Stimulated activated CD8-positive, alpha-beta memory T cell treated with anti-CD3 and anti-CD28 coated beads, Interleukin-4, amount 100 ng/mL, for 4 hours (primary cell): ENCODE results near the gene DNASE1L2.

Experiments
- DNase-seq, 2 donors: peaks; one replicate each; pipeline ENCODE4 v3.0.0-alpha.2; 2020; ENCODE audit warnings: low read depth in 2 of 2, low spot score in 1 of 2

Gene DNASE1L2, protein sequence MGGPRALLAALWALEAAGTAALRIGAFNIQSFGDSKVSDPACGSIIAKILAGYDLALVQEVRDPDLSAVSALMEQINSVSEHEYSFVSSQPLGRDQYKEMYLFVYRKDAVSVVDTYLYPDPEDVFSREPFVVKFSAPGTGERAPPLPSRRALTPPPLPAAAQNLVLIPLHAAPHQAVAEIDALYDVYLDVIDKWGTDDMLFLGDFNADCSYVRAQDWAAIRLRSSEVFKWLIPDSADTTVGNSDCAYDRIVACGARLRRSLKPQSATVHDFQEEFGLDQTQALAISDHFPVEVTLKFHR

DNA sequence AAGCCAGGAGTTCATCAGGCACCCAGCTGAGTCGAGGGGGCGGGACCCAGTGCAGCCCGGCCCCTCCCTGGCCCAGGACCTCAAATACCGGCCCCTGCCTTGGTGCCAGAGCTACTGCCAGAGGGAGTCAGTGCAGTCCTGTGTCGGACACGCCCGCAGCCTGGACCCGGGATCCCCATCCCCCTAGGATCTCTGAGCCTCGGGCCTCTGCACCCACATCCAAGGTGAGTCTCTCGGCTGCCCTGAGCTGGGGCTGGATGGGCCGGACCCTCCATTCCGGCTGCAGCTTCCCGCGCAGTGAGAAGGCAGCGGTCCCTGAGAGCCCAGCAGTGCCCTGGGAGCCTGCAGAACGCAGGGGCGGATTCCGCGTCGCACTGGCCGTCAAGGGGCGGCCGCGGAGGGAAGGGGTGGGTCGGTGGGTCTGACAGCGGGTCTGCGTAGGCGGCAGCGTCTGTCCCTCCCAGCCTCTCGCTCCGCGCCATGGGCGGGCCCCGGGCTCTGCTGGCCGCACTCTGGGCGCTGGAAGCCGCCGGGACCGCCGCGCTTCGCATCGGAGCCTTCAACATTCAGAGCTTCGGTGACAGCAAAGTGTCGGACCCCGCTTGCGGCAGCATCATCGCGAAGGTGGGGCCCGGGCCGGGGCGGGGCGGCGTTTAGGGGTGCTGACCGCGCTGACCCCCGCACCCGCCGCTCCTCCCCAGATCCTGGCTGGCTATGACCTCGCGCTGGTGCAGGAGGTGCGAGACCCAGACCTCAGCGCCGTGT, at the start of gene DNASE1L2:
DNASE1L2 (plus strand) TSS at position 108 of the 765 bp plus-strand sequence; CDS start at position 481, 373 bp downstream.
- no peak for DNase-seq

DNA sequence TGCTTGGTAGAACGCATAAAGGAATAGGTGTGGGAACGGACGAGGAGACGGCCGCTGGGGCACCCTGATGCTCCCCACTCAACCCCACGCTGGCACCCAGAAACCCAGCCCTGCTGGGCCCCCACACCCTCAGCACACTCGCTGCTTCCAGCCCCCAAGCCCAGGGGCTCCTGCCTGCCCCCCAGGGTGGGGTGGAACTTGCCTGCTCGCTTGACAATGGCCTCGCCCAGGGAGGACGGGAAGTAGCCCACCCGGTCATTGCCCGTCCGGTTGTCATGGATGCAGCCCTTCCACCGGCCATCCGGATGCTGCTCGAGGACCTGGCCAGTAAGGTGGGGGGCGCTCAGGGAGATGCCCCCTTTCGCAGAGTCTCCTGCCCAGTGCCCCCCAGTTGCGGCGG, 49.7 kb upstream of the DNASE1L2 start:
- no peak for DNase-seq

DNA sequence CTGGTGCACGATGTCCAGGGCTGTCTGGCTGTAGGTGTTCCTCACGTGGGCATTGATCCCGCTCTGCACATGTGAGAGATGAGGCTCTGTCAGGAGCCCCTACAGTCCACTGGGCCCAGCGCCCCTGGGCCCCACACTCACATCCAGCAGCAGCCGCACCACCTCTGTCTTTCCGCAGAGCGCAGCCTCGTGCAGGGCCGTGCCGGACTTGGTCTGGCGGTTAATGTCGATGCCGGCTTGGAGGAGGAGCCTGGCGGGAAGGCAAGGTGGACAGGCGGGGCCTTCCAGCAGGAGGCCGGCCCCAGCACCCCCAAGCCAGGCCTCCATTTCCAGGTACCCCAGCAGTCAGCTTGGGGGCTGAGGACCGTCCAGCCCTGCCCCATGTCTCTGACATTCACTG, 49.0 kb upstream of the DNASE1L2 start:
- DNase-seq: no peak

DNA sequence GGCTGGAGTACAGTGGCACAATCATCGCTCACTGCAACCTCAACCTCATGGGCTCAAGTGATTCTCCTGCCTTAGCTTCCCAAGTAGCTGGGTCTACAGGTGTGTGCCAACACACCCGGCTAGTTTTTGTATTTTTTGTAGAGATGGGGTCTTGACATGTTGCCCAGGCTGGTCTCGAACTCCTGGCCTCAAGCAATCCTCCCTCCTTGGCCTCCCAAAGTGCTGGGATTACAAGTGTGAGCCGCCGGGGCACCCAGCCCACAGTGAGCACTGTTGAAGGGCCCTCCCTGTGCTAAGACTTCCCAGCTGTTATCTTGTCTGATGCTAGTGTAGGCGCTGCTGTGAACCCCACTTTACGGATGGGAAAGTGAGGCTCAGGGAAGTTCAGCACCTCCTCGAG, 47.8 kb upstream of the DNASE1L2 start:
- DNase-seq: no peak

DNA sequence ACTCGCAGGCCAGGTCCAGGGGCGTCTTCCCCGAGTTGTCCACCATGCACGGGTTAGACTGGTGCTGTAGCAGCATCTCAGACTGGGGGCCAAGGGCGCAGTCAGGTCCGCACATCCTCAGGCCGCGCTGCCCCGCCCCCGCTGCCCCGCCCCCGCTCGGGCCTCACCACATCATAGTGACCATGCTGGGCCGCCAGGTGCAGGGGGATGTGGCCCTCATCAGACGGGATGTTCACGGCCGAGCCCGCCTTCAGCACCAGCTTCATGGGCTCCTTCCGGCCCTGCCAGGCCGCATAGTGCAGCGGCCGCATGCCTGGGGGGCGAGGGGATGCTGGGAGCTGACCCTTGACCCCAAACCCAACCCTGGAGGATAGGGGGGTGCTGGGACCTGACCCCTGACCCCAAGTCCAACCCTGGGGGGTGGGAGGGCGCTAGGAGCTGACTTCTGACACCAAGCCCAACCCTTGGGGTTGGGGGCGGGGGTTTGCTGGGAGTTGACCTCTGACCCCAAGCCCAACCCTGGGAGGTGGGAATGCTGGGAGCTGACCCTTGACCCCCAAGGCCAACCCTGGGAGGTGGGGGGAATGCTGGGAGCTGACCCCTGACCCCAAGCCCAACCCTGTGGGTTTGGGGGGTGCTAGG, 46.9 kb upstream of the DNASE1L2 start:
- DNase-seq: no peak

DNA sequence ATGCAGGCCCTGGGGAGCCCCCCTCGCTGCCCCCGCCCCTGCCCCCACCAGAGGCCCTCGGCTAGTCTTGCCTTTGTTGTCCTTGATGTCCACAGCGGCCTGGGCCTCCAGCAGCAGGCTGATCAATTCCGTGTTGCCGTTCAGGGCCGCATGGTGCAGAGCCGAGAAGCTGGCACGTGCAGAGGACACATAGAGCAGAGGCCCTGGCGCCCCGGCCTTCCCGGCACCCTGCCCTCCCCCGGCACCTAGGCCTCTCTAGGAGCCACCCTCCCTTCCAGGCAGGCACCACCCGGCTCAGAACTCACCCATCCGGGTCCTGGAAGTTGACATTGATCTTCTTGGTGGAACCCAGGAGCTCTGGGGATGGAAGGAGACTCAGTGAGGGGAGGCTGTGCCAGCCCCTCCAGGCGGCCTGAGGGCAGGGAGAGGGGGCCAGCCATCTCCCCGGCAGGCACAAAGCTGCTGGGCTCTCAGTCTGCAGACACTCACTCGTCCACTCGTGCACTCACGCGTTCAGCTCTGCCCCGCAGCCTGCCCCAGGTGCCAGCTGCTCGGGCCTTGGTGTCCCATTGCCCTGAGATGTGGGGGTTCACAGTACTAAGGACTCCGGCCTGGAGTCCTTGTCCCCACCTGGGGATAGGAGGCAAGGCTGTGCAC, 46.1 kb upstream of the DNASE1L2 start:
- DNase-seq: no peak

DNA sequence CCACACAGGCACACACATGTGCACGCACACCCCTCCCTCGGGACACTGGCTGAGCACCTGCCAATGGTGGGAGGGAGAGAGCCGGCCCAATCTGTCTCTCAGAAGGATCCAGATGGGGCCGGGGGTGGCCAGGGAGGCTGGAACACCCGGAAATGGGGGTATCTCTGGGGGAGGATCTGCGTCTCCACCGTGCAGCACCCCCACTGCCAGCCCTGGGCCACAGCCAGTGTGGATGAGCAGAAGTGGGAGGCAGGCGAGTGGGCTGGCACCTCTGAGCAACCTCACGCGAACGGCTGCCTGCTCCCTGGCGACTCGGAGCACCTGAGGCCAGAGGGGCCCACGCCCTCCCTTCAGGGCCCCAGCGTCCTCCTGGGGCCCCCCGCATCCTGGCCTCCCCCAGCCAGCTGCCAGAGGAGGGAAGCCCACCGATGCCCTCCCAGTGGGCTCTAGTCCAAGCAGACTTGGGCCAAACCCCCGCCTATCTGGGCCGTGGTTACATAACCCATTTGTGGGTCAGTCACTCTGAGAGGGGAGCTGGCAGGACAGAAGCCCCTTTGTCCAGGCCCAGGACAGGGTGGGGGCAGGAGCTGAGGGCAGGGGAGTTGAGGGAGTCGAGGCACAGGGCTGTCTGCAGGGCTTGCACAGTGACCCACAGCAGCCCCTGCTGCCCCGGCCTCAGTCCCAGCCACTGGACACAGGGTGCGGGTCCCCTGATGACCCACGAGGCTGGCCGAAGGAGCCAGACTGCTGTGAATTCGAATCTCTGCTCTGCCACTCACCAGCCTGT, 45.4 kb upstream of the DNASE1L2 start:
- DNase-seq: no peak

DNA sequence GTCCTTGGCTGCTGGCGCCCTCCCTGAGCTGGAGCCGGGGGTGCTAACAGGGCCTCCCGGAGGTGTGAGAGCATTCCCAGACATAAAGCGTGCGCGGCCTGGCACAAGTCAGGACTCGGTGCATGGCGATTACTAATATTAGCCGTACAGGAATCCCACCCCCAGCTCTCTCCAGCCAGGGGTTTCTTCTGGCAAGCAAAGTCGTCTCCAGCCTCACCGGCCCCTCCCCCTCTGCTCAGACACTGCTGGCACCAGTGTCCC, 44.9 kb upstream of the DNASE1L2 start:
- DNase-seq: no peak

DNA sequence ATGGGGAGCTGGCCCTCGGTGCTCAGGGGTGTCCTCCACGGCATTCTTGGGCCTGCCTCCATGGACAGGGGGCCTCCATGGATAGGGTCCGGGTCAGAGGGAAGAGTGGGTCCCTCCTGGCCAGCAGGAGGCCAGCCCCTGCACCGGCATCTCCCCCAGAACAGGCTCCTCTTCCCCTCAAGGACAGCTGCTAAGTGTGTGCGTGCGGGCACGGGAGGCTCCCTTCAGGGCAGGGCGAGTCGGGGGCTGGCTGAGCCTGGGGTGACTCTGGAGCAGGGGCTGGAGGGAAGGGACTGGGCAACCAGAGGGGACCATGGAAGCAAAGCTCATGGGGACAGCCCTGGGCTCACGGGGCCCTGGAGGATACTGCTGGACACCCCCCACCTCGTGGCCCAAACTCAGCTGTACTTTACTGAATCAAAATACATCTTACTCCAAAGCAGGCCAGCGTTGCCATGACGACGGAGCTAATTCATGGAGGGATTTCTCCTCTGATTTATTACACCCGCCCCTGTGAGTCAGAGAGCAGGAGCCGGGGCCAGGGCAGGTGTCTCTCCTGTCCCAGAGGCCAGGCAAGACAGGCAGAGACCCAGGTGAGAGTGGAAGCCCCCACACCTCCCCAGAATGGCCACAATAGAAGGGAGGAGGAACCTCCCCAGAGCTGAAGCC, 41.9 kb upstream of the DNASE1L2 start:
- no peak for DNase-seq

DNA sequence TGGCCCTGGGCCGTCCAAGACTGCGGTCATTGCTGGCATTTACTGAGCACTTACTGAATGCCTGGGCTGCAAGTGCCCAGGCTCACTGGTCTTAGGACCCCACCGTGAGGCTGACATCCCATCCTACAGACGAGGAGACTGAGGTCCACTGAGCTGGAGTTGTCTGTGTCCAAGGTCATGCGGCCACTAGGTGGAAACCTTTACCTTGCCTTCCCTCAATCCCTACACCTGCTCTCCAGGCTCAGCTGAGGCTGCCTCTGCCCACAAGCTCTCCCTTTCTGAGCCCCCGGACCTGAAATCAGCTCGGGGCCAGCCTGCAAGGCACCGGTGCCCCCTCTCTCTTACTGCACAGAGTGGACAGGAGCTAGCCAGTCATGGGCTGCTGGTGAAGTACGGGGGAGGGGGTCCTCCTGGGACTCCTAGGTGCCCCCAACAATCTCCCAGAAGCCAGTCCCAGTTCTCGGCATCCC, 41.4 kb upstream of the DNASE1L2 start:
- DNase-seq: peak in 1 of 2 donors; percentile 18

DNA sequence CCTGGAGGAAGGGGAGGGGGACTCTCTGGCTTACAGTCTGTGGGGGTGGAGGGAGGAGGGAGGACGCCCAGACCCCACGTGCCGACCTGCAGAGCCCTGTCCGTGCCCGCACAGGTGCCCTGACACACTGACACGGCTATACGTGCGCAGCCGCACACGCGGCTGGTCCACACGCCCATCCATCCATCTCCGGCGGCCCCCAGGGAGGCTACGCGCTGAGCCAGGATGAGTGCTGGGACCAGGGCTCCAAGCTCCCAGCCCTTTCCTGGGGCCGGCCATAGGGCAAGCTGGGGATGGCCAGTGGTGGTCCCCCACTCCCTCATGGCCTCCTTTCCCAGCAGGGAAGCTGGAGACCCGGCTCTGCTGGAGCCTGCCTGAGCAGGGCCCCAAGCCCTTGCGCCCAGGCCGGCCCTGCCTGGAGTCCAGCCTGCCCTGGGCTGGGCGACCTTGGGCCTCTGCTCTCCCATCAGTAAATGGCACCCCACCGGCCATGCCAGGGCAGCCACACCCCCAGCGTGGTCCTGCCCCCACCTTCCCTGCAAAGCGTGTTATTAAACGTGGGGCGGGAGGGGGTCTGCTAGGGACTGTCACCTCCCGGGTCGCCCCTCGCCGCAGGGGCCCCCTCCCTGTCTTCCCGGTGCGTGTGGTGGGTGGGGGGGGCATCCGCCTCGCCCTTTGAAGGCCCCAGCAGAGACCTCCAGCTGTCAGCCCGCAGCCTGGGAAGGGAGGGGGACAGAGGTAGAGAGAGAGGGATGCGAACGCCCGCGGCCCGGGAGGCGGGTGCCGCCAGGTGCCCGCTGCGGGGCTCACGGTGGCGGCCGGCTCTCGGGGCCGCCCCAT, 40.7 kb upstream of the DNASE1L2 start:
- DNase-seq: no peak

DNA sequence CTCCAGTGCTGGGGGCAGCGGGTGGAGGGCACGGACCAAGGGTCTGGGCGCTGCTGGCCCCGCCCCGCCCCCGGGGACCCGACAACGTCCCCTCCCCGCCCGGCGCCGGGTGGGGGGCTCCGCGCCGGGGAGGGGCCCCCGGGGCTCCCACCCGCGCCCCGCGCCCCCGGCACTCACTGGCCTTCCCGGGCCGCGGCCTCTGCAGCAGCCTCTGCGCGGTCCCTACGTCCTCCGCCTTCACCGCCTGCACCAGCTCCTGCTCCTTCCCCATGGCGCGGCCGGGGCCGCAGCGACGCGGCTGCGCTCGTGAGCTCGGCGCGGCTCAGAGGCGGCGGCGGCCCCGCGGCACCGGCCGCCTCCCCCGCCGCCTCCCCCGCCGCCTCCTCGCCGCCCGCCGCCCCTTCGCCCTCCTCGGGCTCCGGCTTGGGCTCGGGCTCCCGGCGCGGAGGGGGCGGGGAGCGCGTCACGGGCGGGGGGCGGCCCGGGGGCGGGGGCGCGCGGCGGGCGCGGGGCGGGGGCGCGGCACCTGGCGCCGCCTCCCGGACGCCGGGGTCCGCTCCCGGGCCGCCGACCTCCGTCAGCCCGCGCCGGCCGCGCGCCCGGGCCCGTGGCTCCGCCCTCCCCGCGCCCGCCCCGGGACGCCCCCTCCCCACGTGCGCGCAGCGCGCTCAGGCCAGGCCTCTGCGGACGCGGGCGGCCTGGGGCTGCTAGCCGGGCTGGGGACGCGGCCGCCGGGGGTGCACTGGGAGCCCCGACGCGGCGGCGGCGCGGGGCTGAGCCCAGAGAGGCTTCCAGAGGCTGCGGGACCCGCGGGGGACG, 39.9 kb upstream of the DNASE1L2 start, which contains the start of gene CASKIN1:
CASKIN1 (minus strand) TSS at position 444 of the 819 bp plus-strand sequence; CDS start at position 271, 173 bp downstream.
- DNase-seq: no peak

DNA sequence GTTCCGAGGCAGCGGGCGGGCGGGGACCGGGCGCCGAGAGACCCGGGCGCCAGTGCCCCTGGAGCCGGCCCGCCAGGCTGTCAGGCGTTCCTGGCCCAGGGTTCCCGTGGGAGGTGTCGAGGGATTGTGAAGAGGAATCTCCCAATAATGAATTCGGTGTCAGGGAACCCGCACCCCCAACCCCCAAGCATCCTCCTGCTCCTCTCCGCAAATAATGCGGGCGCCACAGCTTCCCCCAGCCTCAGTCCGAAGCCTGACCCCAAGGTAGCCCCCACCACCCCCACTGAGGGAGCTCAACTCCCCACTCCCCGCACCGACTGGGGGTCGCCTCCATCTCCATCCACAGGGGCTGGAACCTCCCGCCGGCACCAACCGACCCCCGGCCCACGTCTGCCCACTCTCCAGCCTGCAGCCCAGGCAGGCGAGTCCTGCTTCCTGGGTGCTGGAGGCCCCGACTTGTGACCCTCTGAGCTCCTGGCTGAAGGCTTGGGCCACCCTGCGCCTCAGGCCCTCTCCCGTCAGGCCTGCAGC, 39.2 kb upstream of the DNASE1L2 start:
- no peak for DNase-seq

DNA sequence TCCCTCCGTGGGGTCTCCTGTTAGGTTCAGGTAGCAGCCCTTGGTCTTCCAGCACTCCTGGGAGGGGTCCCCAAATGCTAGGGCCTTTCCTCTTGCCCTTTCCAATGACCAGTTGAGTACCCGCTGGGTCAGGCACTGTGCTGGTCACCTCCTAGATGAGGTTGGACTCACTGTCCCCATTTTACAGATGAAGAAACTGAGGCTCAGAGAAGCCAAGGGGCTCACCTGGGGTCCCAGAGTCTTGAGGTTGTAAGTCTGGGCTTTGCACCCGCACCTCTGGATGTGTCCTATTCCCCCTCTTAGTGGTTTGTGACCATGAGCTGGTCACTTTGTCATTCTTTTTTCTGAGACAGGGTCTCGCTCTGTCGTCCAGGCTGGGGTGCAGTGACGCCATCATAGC, 38.5 kb upstream of the DNASE1L2 start:
- DNase-seq: no peak

DNA sequence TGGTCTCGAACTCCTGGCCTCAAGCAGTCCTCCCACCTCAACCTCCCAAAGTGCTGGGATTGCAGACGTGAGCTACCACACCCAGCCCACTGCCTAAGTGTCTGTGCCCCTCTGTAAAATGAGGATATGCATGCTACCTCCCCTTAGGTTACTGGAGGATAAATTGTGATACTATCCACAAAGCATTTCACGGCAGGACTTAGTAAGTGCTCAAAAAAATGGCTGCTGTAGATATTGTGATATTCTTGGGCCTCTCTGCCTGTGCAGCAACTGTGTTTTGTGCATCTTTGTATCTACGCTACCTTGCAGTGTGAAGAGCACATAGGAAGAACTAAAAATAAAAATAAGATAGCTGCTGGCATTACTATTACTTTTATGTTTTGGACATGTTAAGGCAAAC, 38.0 kb upstream of the DNASE1L2 start:
- DNase-seq: no peak

DNA sequence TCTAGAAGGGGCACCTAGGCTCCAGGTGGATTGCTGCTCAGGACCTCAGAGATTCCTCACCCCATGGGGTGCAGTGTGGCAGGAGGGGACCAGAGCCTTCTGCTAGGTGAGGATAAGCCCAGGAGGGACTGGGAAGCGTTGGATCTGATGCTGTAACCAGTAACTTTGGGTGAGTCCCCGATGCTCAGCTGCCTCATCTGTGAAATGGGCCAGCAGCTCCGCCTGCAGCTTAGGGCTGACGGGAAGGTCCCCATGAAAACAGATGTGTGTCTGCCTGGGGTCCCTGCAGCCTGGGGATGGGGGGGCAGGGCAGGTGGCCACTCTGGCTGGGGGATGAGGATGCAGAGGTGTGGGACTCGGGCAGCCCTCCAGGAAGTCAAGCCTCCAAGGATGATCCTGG, 37.1 kb upstream of the DNASE1L2 start:
- DNase-seq: no peak

DNA sequence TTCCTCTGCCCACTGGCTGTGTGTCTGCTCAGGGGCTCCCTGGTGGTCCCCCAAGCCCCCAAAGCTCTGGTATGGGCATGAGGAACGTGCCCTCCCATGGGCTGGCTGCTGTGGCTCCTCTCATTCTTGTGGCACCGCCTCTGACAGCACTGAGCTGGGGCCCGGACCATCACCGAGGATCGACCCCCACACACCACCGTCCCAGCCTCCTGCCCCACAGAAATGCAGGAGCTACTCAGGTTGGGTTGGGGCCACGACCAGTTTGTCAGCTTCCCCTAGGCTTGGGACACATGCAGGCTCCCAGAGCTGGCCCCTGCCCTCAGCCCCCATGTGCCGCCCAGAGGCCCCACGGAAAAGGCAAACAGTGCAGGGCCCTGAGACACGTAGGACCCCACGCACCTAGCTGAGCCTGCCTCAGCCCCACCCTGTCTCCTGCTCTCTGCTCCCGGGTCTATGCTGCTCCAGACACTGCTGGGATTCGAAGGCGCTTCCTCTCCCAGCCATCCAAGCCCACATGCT, 36.6 kb upstream of the DNASE1L2 start:
- DNase-seq: no peak

DNA sequence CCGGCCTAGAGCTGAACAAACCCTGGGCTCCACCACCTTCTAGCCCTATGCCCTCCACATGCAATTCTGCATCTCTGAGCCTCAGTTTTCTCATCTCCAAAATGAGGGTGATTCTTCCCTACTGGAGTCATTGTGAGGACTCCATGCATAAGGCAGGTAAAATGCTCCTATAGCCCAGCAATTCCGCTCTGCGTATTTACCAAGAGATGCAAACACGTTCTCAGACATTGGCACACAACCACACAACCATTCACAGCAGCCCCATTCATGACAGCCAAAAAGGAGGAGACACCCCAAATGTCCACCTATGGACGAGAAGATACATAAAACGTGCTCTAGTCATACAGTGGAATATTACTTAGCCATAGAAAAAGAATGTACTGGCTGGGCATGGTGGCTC, 35.9 kb upstream of the DNASE1L2 start:
- DNase-seq: no peak
